H9 (cell line): ENCODE measurements around the gene HCRTR1. TPM values are rescaled to one million over a fixed set of nuclear protein-coding genes. Genes with fewer than 3 reads are reported as not detected.

Experiments
- DNase-seq: peaks from one replicate; pipeline ENCODE4 v3.0.0-alpha.2; 2017
- H2AFZ ChIP-seq: one replicate; pipeline ENCODE4 v1.6.1; 2013; ENCODE audit warnings: mild to moderate bottlenecking, low read length, control low read depth, moderate library complexity
- H2AK5ac ChIP-seq: 2 replicates; pipeline ENCODE4 v1.6.1; 2013; ENCODE audit warnings: low read length, control low read depth, mixed read lengths; ENCODE audit not compliant: insufficient read length
- H2BK120ac ChIP-seq: one replicate; pipeline ENCODE4 v1.6.1; 2013; ENCODE audit warnings: low read depth, mild to moderate bottlenecking, low read length, control low read depth, inconsistent platforms; ENCODE audit not compliant: poor library complexity, severe bottlenecking
- H2BK12ac ChIP-seq: 2 replicates; pipeline ENCODE4 v1.6.1; 2013; ENCODE audit warnings: low read length, control low read depth, mixed read lengths, low read depth; ENCODE audit not compliant: insufficient read length
- H2BK15ac ChIP-seq: 2 replicates; pipeline ENCODE4 v1.6.1; 2013; ENCODE audit warnings: low read depth, low read length, control low read depth
- H2BK20ac ChIP-seq: one replicate; pipeline ENCODE4 v1.6.1; 2013; ENCODE audit warnings: low read depth, mild to moderate bottlenecking, low read length, control low read depth, inconsistent platforms; ENCODE audit not compliant: poor library complexity, severe bottlenecking
- H2BK5ac ChIP-seq: 2 replicates; pipeline ENCODE4 v1.6.1; 2013; ENCODE audit warnings: low read length, control low read depth, mixed read lengths; ENCODE audit not compliant: insufficient read length
- H3K14ac ChIP-seq: 2 replicates; pipeline ENCODE4 v1.6.1; 2013; ENCODE audit warnings: low read length, control low read depth; ENCODE audit not compliant: insufficient read depth
- H3K18ac ChIP-seq: 2 replicates; pipeline ENCODE4 v1.6.1; 2013; ENCODE audit warnings: low read depth, mild to moderate bottlenecking, mixed read lengths, low read length, control low read depth; ENCODE audit not compliant: insufficient read length
- H3K23ac ChIP-seq: 2 replicates; pipeline ENCODE4 v1.6.1; 2013; ENCODE audit warnings: low read length, control low read depth, mixed read lengths, low read depth; ENCODE audit not compliant: insufficient read length
- H3K23me2 ChIP-seq: 2 replicates; pipeline ENCODE4 v1.6.1; 2013; ENCODE audit warnings: low read depth, mild to moderate bottlenecking, mixed read lengths, low read length, control low read depth; ENCODE audit not compliant: insufficient read length, poor library complexity, severe bottlenecking
- H3K27ac ChIP-seq: 2 replicates; pipeline ENCODE4 v1.5.1; 2013; ENCODE audit warnings: low read length, control low read depth, mixed read lengths, low read depth; ENCODE audit not compliant: insufficient read length
- H3K27me3 ChIP-seq: 2 replicates; pipeline ENCODE4 v1.6.1; 2013; ENCODE audit warnings: low read length, control low read depth, inconsistent platforms; ENCODE audit not compliant: insufficient read depth
- H3K4ac ChIP-seq: 2 replicates; pipeline ENCODE4 v1.6.1; 2013; ENCODE audit warnings: low read depth, mild to moderate bottlenecking, control low read depth, inconsistent platforms, low read length, moderate library complexity
- H3K4me1 ChIP-seq: 2 replicates; pipeline ENCODE4 v1.6.1; 2013; ENCODE audit warnings: low read length, control low read depth, inconsistent platforms; ENCODE audit not compliant: insufficient read depth
- H3K4me2 ChIP-seq: 2 replicates; pipeline ENCODE4 v1.6.1; 2013; ENCODE audit warnings: low read length, control low read depth, mixed read lengths; ENCODE audit not compliant: insufficient read length, insufficient read depth
- H3K56ac ChIP-seq: 2 replicates; pipeline ENCODE4 v1.6.1; 2013; ENCODE audit warnings: low read depth, mild to moderate bottlenecking, mixed read lengths, low read length, control low read depth; ENCODE audit not compliant: insufficient read length
- H3K79me1 ChIP-seq: 2 replicates; pipeline ENCODE4 v1.6.1; 2013; ENCODE audit warnings: low read depth, mild to moderate bottlenecking, moderate library complexity, low read length, control low read depth, inconsistent platforms; ENCODE audit not compliant: insufficient read depth, poor library complexity, severe bottlenecking
- H3K79me2 ChIP-seq: 2 replicates; pipeline ENCODE4 v1.6.1; 2013; ENCODE audit warnings: low read length, control low read depth, inconsistent platforms; ENCODE audit not compliant: insufficient read depth
- H3K9ac ChIP-seq: 2 replicates; pipeline ENCODE4 v1.6.1; 2013; ENCODE audit warnings: low read length, control low read depth, mixed read lengths; ENCODE audit not compliant: insufficient read length; ENCODE audit errors: extremely low read depth
- H3K9me3 ChIP-seq: one replicate; pipeline ENCODE4 v1.6.1; 2013; ENCODE audit warnings: low read depth, low read length, inconsistent platforms; ENCODE audit not compliant: control insufficient read depth
- H3T11ph ChIP-seq: one replicate; pipeline ENCODE4 v1.6.1; 2013; ENCODE audit warnings: mild to moderate bottlenecking, low read length, control low read depth, inconsistent platforms
- H4K20me1 ChIP-seq: one replicate; pipeline ENCODE4 v1.6.1; 2013; ENCODE audit not compliant: control insufficient read depth, insufficient read length, insufficient read depth
- H4K5ac ChIP-seq: 2 replicates; pipeline ENCODE4 v1.6.1; 2013; ENCODE audit warnings: low read depth, mild to moderate bottlenecking, mixed read lengths, low read length, control low read depth; ENCODE audit not compliant: insufficient read length
- H4K8ac ChIP-seq: replicated peaks from 2 replicates; pipeline ENCODE4 v1.6.1; 2013; ENCODE audit warnings: low read length, control low read depth, mixed read lengths, low read depth; ENCODE audit not compliant: insufficient read length
- H4K91ac ChIP-seq: 2 replicates; pipeline ENCODE4 v1.6.1; 2013; ENCODE audit warnings: low read depth, mild to moderate bottlenecking, moderate library complexity, mixed read lengths, low read length, control low read depth; ENCODE audit not compliant: insufficient read length
- H3K27ac Mint-ChIP-seq, 3 experiments: 2 replicates in 2 of 3; 3 replicates in 1 of 3; pipeline ENCODE4 v1.8.0; 2020 to 2021; ENCODE audit warnings: mixed read lengths in 3 of 3, mild to moderate bottlenecking in 1 of 3, moderate library complexity in 1 of 3
- H3K27me3 Mint-ChIP-seq: 2 replicates; pipeline ENCODE4 v1.8.0; 2021; ENCODE audit warnings: low read depth, mild to moderate bottlenecking, moderate library complexity, mixed read lengths
- H3K36me3 Mint-ChIP-seq, 3 experiments: 2 replicates in 2 of 3; 3 replicates in 1 of 3; pipeline ENCODE4 v1.8.0; 2020 to 2021; ENCODE audit warnings: low read depth in 3 of 3, mixed read lengths in 3 of 3; ENCODE audit not compliant: insufficient read depth in 1 of 3
- H3K4me1 Mint-ChIP-seq, 2 experiments: 2 replicates each; pipeline ENCODE4 v1.8.0; 2020; ENCODE audit warnings: mixed read lengths in 2 of 2
- H3K4me3 Mint-ChIP-seq, 2 experiments: 2 replicates in 1 of 2; 3 replicates in 1 of 2; pipeline ENCODE4 v1.8.0; 2020 to 2021; ENCODE audit warnings: mild to moderate bottlenecking in 2 of 2, mixed read lengths in 2 of 2, moderate library complexity in 1 of 2
- H3K9me3 Mint-ChIP-seq, 2 experiments: 2 replicates in 1 of 2; 3 replicates in 1 of 2; pipeline ENCODE4 v1.8.0; 2020; ENCODE audit warnings: mild to moderate bottlenecking in 2 of 2, mixed read lengths in 2 of 2, moderate library complexity in 1 of 2
- WGBS: extraction: QIAGEN DNeasy Blood & Tissue Kit; methylation state at CpG from one replicate; pipeline ENCODE4 v1.1.7; 2013; ENCODE audit warnings: missing lambda C conversion rate, low lambda C conversion rate, mixed read lengths; ENCODE audit not compliant: insufficient read length; ENCODE audit errors: extremely low coverage; 5-methylcytosine and 5-hydroxymethylcytosine counted together
- total RNA-seq: library from RNA; stranded (reverse); gene quantifications from 2 replicates; pipeline ENCODE4 v1.2.1, GENCODE V29; 2021
- TF ChIP-seq, protein P1 (sequence below): fragments of 200-600 bp; sonication (generic); conservative IDR thresholded peaks from 3 replicates; pipeline ENCODE4 v1.8.0; 2021; ENCODE audit warnings: antibody characterized with exemption, mild to moderate bottlenecking

The HCRTR1 gene
- total RNA-seq, 1 experiment from 2014 or later = not detected

DNA sequence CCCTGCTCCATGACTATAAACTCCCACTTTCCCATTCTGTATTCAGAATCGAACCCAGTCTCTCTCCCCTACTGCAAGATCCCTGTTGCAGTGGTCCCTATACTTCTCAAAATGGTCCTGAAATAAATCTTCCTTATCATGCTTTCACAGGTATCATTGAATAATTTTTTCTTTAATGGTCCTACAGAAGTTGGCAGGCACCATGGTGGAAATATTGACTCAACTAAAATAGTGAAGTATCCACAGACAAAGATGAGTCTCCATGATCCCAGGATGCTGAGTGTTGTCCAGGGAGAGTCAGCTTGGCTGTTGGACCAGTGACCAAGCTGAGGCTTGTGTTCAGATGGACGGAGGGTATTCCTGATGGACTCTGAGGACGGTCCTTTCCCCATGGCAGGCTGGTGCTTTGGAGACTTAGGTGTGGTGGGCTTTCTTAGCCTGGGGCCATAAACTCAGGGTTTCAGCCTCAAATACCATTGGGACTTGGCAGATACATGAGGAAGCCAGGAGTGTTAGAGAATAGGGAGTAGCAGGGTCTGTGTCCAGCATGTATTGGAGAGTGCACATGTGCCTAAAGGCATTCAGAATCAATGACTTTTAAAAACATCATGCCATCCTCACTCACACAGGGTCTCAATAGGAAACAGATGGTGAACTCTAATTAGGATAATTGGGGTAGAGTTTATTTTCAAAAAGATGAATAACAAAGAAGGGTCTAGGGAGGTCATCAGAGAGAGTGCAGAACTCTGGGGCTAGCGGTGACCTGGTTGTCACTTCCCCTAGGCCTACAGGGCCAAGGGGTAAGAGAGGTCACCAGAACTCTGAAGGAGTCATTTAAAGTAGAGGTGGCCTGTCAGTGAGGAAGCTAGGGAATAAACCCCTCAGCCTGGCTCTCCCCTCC lies 21.4 kb upstream of the HCRTR1 start:
- H3K18ac ChIP-seq = no peak overlapping the region
- H3K36me3 Mint-ChIP-seq = no peaks in the 10 kb centered on the region
- H3K27ac ChIP-seq = no peak overlapping the region
- DNase-seq = no peak
- no peak overlapping the region for H3K4me2 ChIP-seq
- H3K56ac ChIP-seq = no peak overlapping the region
- no peaks in the 10 kb centered on the region for H3K9me3 ChIP-seq
- no peaks in the 10 kb centered on the region for H3K27me3 ChIP-seq
- no peak overlapping the region for H3T11ph ChIP-seq
- H3K79me2 ChIP-seq = no peaks in the 10 kb centered on the region
- no peak overlapping the region for H2BK120ac ChIP-seq
- H4K5ac ChIP-seq = no peak overlapping the region
- H2BK15ac ChIP-seq = no peak overlapping the region
- no peak overlapping the region for H2AK5ac ChIP-seq
- no peak overlapping the region for H3K4ac ChIP-seq
- H2BK12ac ChIP-seq = no peak overlapping the region
- H2AFZ ChIP-seq = no peak overlapping the region
- no peak overlapping the region for H3K4me3 Mint-ChIP-seq
- H3K27me3 Mint-ChIP-seq = peaks cover 17% of the 10 kb centered on the region
- no peaks in the 10 kb centered on the region for H3K4me1 ChIP-seq
- WGBS = no CpG with 5 or more reads among the region's 4 CpGs
- TF ChIP-seq, protein P1, sequence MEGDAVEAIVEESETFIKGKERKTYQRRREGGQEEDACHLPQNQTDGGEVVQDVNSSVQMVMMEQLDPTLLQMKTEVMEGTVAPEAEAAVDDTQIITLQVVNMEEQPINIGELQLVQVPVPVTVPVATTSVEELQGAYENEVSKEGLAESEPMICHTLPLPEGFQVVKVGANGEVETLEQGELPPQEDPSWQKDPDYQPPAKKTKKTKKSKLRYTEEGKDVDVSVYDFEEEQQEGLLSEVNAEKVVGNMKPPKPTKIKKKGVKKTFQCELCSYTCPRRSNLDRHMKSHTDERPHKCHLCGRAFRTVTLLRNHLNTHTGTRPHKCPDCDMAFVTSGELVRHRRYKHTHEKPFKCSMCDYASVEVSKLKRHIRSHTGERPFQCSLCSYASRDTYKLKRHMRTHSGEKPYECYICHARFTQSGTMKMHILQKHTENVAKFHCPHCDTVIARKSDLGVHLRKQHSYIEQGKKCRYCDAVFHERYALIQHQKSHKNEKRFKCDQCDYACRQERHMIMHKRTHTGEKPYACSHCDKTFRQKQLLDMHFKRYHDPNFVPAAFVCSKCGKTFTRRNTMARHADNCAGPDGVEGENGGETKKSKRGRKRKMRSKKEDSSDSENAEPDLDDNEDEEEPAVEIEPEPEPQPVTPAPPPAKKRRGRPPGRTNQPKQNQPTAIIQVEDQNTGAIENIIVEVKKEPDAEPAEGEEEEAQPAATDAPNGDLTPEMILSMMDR = no peak
- H4K20me1 ChIP-seq = no peaks in the 10 kb centered on the region
- H4K8ac ChIP-seq = no peak overlapping the region
- H4K91ac ChIP-seq = no peak overlapping the region
- H3K23me2 ChIP-seq = no peaks in the 10 kb centered on the region
- H3K27ac Mint-ChIP-seq = no peak overlapping the region
- H2BK20ac ChIP-seq = no peak overlapping the region
- H3K23ac ChIP-seq = no peak overlapping the region
- H3K79me1 ChIP-seq = no peaks in the 10 kb centered on the region
- H3K9me3 Mint-ChIP-seq = no peaks in the 10 kb centered on the region
- H3K14ac ChIP-seq = no peak overlapping the region
- H2BK5ac ChIP-seq = no peak overlapping the region
- H3K4me1 Mint-ChIP-seq = peaks cover 9% of the 10 kb centered on the region in 2 experiments
- no peak overlapping the region for H3K9ac ChIP-seq
